BE2C (cell line): ENCODE measurements around the gene FBXO47.
"Not testable (repeated sequence)": the region's sequence is repeated elsewhere in the genome, so short reads cannot be mapped to it uniquely, and the experiment has no call there.

Experiments
- DNase-seq: peaks from one replicate; pipeline ENCODE4 v3.0.0-alpha.2; 2020
- H3K27me3 ChIP-seq: fragments of 250-450 bp; sonication (Bioruptor Pico); 2 replicates; pipeline ENCODE4 v1.5.1; 2020; ENCODE audit warnings: mild to moderate bottlenecking
- H3K36me3 ChIP-seq: fragments of 250-450 bp; sonication (Bioruptor Pico); 2 replicates; pipeline ENCODE4 v1.5.1; 2020; ENCODE audit warnings: mild to moderate bottlenecking
- H3K4me1 ChIP-seq: fragments of 250-450 bp; sonication (Bioruptor Pico); 2 replicates; pipeline ENCODE4 v1.5.1; 2020
- H3K4me3 ChIP-seq: 2 replicates; pipeline ENCODE4 v1.5.1; 2011; ENCODE audit warnings: low read depth, low read length
- H3K9me3 ChIP-seq: fragments of 250-450 bp; sonication (Bioruptor Pico); 2 replicates; pipeline ENCODE4 v1.5.1; 2020
- CTCF ChIP-seq: IDR thresholded peaks from 2 replicates; pipeline ENCODE4 v1.5.1; 2012; ENCODE audit warnings: mild to moderate bottlenecking, low read depth, low read length

The FBXO47 gene

GRCh38 chr17:38958326-38958725, 8.9 kb downstream of the FBXO47 start:
- Histone ChIP-seq H3K27me3 (no peaks in the 10 kb centered on the region), H3K4me1 (0 out of 2 replicates have a peak, but pooled peaks cover 2% of the 10 kb centered on the region), H3K4me3 (no peak overlapping the region), H3K9me3 (no peaks in the 10 kb centered on the region), H3K36me3 (no peaks in the 10 kb centered on the region)
- no peak for TF ChIP-seq CTCF
- no peak for DNase-seq

- H3K27me3 ChIP-seq, H3K36me3 ChIP-seq, H3K9me3 ChIP-seq, H3K4me3 ChIP-seq, DNase-seq, H3K4me1 ChIP-seq: not testable (repeated sequence)
These were observed 13.4 kb downstream of the FBXO47 start for GRCh38 chr17:38953800-38954199.

GRCh38 chr17:38947189-38947588, 20.0 kb downstream of the FBXO47 start:
- Histone ChIP-seq H3K4me1 (no peaks in the 10 kb centered on the region), H3K4me3 (no peak overlapping the region), H3K27me3 (no peaks in the 10 kb centered on the region), H3K9me3 (no peaks in the 10 kb centered on the region), H3K36me3 (no peaks in the 10 kb centered on the region)
- no peak for TF ChIP-seq CTCF
- no peak for DNase-seq

GRCh38 chr17:38943607-38944006, 23.6 kb downstream of the FBXO47 start:
- TF ChIP-seq CTCF = no peak
- no peaks in the 10 kb centered on the region for H3K4me1 ChIP-seq
- no peak for DNase-seq
- H3K4me3 ChIP-seq = no peak overlapping the region
- no peaks in the 10 kb centered on the region for H3K27me3 ChIP-seq
- H3K9me3 ChIP-seq = no peaks in the 10 kb centered on the region
- H3K36me3 ChIP-seq = no peaks in the 10 kb centered on the region

- Histone ChIP-seq H3K36me3 (no peaks in the 10 kb centered on the region), H3K27me3 (no peaks in the 10 kb centered on the region), H3K4me1 (no peaks in the 10 kb centered on the region), H3K4me3 (no peak overlapping the region), H3K9me3 (no peaks in the 10 kb centered on the region)
- no peak for TF ChIP-seq CTCF
- DNase-seq = no peak
These were observed 24.4 kb downstream of the FBXO47 start for GRCh38 chr17:38942696-38943334.

- Histone ChIP-seq H3K36me3 (no peaks in the 10 kb centered on the region), H3K9me3 (no peaks in the 10 kb centered on the region), H3K4me3 (no peak overlapping the region), H3K27me3 (0 out of 2 replicates have a peak, but pooled peaks cover 8% of the 10 kb centered on the region), H3K4me1 (no peaks in the 10 kb centered on the region)
- DNase-seq = no peak
- no peak for TF ChIP-seq CTCF
These were observed 26.8 kb downstream of the FBXO47 start for GRCh38 chr17:38940404-38940803.

- 0 out of 2 replicates have a peak, but pooled peaks cover 8% of the 10 kb centered on the region for H3K27me3 ChIP-seq
- H3K9me3 ChIP-seq = no peaks in the 10 kb centered on the region
- no peaks in the 10 kb centered on the region for H3K36me3 ChIP-seq
- no peak for TF ChIP-seq CTCF
- DNase-seq = no peak
- H3K4me3 ChIP-seq = no peak overlapping the region
- H3K4me1 ChIP-seq = no peaks in the 10 kb centered on the region
These were observed 27.2 kb downstream of the FBXO47 start for GRCh38 chr17:38939987-38940386.

- not testable (repeated sequence) for H3K36me3 ChIP-seq, H3K9me3 ChIP-seq, H3K4me1 ChIP-seq, H3K4me3 ChIP-seq, H3K27me3 ChIP-seq, DNase-seq
These were observed 33.2 kb downstream of the FBXO47 start for GRCh38 chr17:38933962-38934361.

- H3K4me1 ChIP-seq, H3K27me3 ChIP-seq, H3K36me3 ChIP-seq, DNase-seq, H3K4me3 ChIP-seq, H3K9me3 ChIP-seq: not testable (repeated sequence)
These were observed 36.4 kb downstream of the FBXO47 start for GRCh38 chr17:38930782-38931181.
